ENCODE results near the gene SDSL.

Gene SDSL

GRCh38 chr12:113468365-113469223, 46.4 kb downstream of the SDSL start:
- DNase-seq (ENCODE audit: low spot score), result no peak

GRCh38 chr12:113469224-113469948, 47.2 kb downstream of the SDSL start:
- DNase-seq (ENCODE audit: low spot score), result no peak

GRCh38 chr12:113469949-113470743, 48.0 kb downstream of the SDSL start:
- no peak for DNase-seq (ENCODE audit: low spot score)

- DNase-seq (ENCODE audit: low spot score), result no peak
Observed at GRCh38 chr12:113470871-113471618, 48.9 kb downstream of the SDSL start.

- no peak for DNase-seq (ENCODE audit: low spot score)
Observed at GRCh38 chr12:113471619-113472171, 49.5 kb downstream of the SDSL start, which contains the start of gene LHX5. LHX5 (minus strand) TSS chr12:113471871; CDS start chr12:113471498, 373 bp downstream.

- no peak for DNase-seq (ENCODE audit: low spot score)
Observed at GRCh38 chr12:113472191-113473121, 50.3 kb downstream of the SDSL start.

- no peak for DNase-seq (ENCODE audit: low spot score)
Observed at GRCh38 chr12:113473400-113473799, 51.2 kb downstream of the SDSL start.

- no peak for DNase-seq (ENCODE audit: low spot score)
Observed at GRCh38 chr12:113473942-113474341, 51.8 kb downstream of the SDSL start.

GRCh38 chr12:113474635-113475436, 52.7 kb downstream of the SDSL start:
- DNase-seq (ENCODE audit: low spot score), result no peak

- DNase-seq (ENCODE audit: low spot score), result no peak
Observed at GRCh38 chr12:113475451-113476175, 53.4 kb downstream of the SDSL start.

- no peak for DNase-seq (ENCODE audit: low spot score)
Observed at GRCh38 chr12:113476176-113476986, 54.2 kb downstream of the SDSL start.

- DNase-seq (ENCODE audit: low spot score), result no peak
Observed at GRCh38 chr12:113477171-113477841, 55.1 kb downstream of the SDSL start.

- DNase-seq (ENCODE audit: low spot score), result no peak
Observed at GRCh38 chr12:113477842-113478215, 55.6 kb downstream of the SDSL start.

- DNase-seq (ENCODE audit: low spot score), result no peak
Observed at GRCh38 chr12:113478351-113479011, 56.3 kb downstream of the SDSL start.

GRCh38 chr12:113479216-113479589, 57.0 kb downstream of the SDSL start:
- no peak for DNase-seq (ENCODE audit: low spot score)

- peak; percentile 49 for DNase-seq (ENCODE audit: low spot score)
Observed at GRCh38 chr12:113479590-113480335, 57.6 kb downstream of the SDSL start.
